Naive thymus-derived CD4-positive, alpha-beta T cell (primary cell): ENCODE measurements around the gene POLR1C. TPM values are rescaled to one million over a fixed set of nuclear protein-coding genes. Genes with fewer than 3 reads are reported as not detected.

ENCODE experiments used
- ATAC-seq: fragments of 150-1000 bp; cut with Tn5 transposase; 2 replicates; pipeline ENCODE4 v1.10.0; 2021; ENCODE audit warnings: mild to moderate bottlenecking, moderate library complexity
- CTCF ChIA-PET: fragments of 350-600 bp; sonication (Branson Sonifier 250); formaldehyde crosslinking; loops from one replicate; lab custom pipeline; 2021; ENCODE audit warnings: antibody characterized with exemption; lab: Charles Lee
- POLR2A ChIA-PET: fragments of 350-600 bp; sonication (Branson Sonifier 250); formaldehyde crosslinking; loops from one replicate; lab custom pipeline; 2021; ENCODE audit warnings: antibody characterized with exemption, inconsistent platforms; lab: Charles Lee
- DNase-seq, 9 donors: peaks; one replicate each; pipeline versions ENCODE4 v3.0.0 to v3.0.0-alpha.2; 2020 to 2022; ENCODE audit warnings: mixed read lengths in 1 of 9
- H3K27ac ChIP-seq: one replicate; pipeline ENCODE4 v1.7.0; 2013; ENCODE audit warnings: mild to moderate bottlenecking, low read depth, low read length, moderate library complexity
- H3K27me3 ChIP-seq, 2 donors: one replicate each; pipeline ENCODE4 v1.7.0; 2013; ENCODE audit warnings: low read length in 2 of 2, mild to moderate bottlenecking in 2 of 2, moderate library complexity in 2 of 2; ENCODE audit not compliant: control insufficient read depth in 2 of 2, insufficient read depth in 2 of 2
- H3K36me3 ChIP-seq, 3 experiments: 1 replicate in 2 of 3; 2 replicates in 1 of 3; pipeline ENCODE4 v1.7.0; 2013; ENCODE audit warnings: low read length in 3 of 3, mild to moderate bottlenecking in 3 of 3, moderate library complexity in 1 of 3; ENCODE audit not compliant: insufficient read depth in 3 of 3, control insufficient read depth in 2 of 3
- H3K4me1 ChIP-seq, 2 donors: one replicate each; pipeline ENCODE4 v1.7.0; 2013; ENCODE audit warnings: low read length in 2 of 2, mild to moderate bottlenecking in 2 of 2, moderate library complexity in 1 of 2; ENCODE audit not compliant: control insufficient read depth in 2 of 2, insufficient read depth in 2 of 2
- H3K4me3 ChIP-seq: 2 replicates; pipeline ENCODE4 v1.7.0; 2013; ENCODE audit warnings: mild to moderate bottlenecking, low read length
- H3K9me3 ChIP-seq, 3 experiments: 1 replicate in 2 of 3; 2 replicates in 1 of 3; pipeline ENCODE4 v1.7.0; 2013; ENCODE audit warnings: low read length in 3 of 3; ENCODE audit not compliant: control insufficient read depth in 2 of 3
- H3K27ac Mint-ChIP-seq, 9 donors: one replicate each; pipeline ENCODE4 v1.8.0; 2020 to 2022; ENCODE audit warnings: mixed read lengths in 9 of 9, mild to moderate bottlenecking in 8 of 9, moderate library complexity in 5 of 9, inconsistent platforms in 2 of 9
- H3K27me3 Mint-ChIP-seq, 5 donors: one replicate each; pipeline ENCODE4 v1.8.0; 2021 to 2022; ENCODE audit warnings: mixed read lengths in 5 of 5, mild to moderate bottlenecking in 1 of 5
- H3K36me3 Mint-ChIP-seq, 5 donors: one replicate each; pipeline ENCODE4 v1.8.0; 2020 to 2022; ENCODE audit warnings: mixed read lengths in 5 of 5, mild to moderate bottlenecking in 3 of 5, inconsistent platforms in 1 of 5
- H3K4me1 Mint-ChIP-seq, 7 donors: one replicate each; pipeline ENCODE4 v1.8.0; 2020 to 2022; ENCODE audit warnings: mixed read lengths in 7 of 7, mild to moderate bottlenecking in 3 of 7, inconsistent platforms in 1 of 7
- H3K4me3 Mint-ChIP-seq, 10 donors: one replicate each; pipeline ENCODE4 v1.8.0; 2020 to 2022; ENCODE audit warnings: mild to moderate bottlenecking in 10 of 10, mixed read lengths in 10 of 10, moderate library complexity in 6 of 10, inconsistent platforms in 2 of 10
- H3K9me3 Mint-ChIP-seq, 11 donors: one replicate each; pipeline ENCODE4 v1.8.0; 2020 to 2022; ENCODE audit warnings: mixed read lengths in 11 of 11, mild to moderate bottlenecking in 4 of 11, inconsistent platforms in 1 of 11, moderate library complexity in 1 of 11
- intact Hi-C, 2 donors: fragments of 100-400 bp; cut with micrococcal nuclease; formaldehyde crosslinking; loops; one replicate each; pipeline ENCODE4 v1.15.1; 2023
- polyA plus RNA-seq, 2 donors: library from polyadenylated mRNA; unstranded; fragments of 300-500 nt; fragmentation: Illumina TruSeq; gene quantifications; one replicate each; pipeline ENCODE4 v1.2.3, GENCODE V29; 2021
- total RNA-seq, 6 experiments: library from RNA in 5 of 6; stranded (reverse) in 5 of 6; gene quantifications; 1 replicate in 5 of 6; 2 replicates in 1 of 6; pipeline ENCODE4 v1.2.3 and lab custom pipeline; 2021 to 2026

The POLR1C gene
- total and polyA plus RNA-seq, 7 experiments from 2014 or later, result 13.1 to 61.1 (median 39.4) TPM

DNA sequence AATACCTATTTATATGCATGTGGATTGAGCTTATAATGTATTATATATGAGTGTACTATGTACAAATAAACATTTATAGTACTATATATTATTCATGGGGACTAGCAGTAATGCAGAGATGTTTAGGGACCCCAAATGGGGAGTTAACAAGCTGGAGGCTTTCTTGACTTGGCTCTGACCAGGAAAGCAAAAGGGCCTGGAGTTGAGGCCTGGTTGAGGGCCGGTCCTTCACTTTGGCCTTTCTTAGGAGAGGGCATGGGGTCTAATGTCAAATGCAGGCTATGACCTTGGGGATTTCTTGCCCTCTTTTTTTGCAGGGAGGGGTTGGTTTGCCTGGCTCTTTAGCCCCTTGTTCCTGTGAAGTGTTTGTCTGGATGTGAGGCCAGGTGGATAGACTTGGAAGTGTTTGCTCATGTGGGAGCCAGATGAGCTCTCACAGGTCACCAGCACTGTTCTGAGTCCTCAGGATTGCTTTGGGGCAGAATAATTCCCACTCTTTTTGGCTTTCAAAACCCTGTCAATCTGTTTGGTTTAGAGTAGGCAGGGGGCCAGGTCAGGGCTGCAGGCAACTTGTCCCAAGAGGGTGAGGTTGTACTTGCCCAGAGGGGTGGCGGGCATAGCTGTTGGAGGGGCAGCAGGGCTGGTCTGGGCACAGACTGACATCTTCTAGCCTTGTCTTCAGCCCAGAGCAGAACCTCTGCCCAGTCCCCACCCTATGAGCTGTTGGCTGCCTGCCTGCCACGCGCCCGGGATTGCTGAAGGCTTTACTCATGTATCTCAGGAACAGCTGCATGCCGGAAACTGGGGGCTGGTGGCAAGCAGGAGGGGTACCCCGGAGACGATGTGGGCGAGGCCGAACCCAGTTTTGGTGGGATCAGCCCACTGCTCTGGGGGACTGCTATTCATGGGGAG lies 24.9 kb upstream of the POLR1C start:
- DNase-seq, result no peak
- H3K36me3 ChIP-seq, result peaks cover 0 to 16% (median 0%) of the 10 kb centered on the region in 3 experiments
- CTCF ChIA-PET, result interaction anchor here (0.6 kb wide), 1 partner anchor 1020 kb away, joined by 3 read pairs; no protein-coding TSS in a partner anchor

GRCh38 chr6:43492673-43493072 lies 24.2 kb upstream of the POLR1C start:
- DNase-seq, result no peak
- no peak overlapping the region for H3K27ac ChIP-seq
- Mint-ChIP-seq H3K4me3 (no peak overlapping the region), H3K9me3 (no peaks in the 10 kb centered on the region), H3K36me3 (peaks cover 0 to 8% (median 0%) of the 10 kb centered on the region in 5 donors), H3K4me1 (peaks cover 15 to 47% (median 35%) of the 10 kb centered on the region in 7 donors), H3K27me3 (no peaks in the 10 kb centered on the region), H3K27ac (peak overlapping the region in 4 of 9 donors; percentile 11 to 89 (median 44))
- POLR2A ChIA-PET, result interaction anchor here (0.6 kb wide), 1 partner anchor 198 kb away, joined by 4 read pairs; no protein-coding TSS in a partner anchor
- peaks cover 0 to 23% (median 0%) of the 10 kb centered on the region in 3 experiments for H3K36me3 ChIP-seq
- CTCF ChIA-PET, result interaction anchor here (0.6 to 0.8 kb wide), 3 partner anchors 14 to 233 kb away, joined by 3 read pairs; no protein-coding TSS in a partner anchor
- H3K4me3 ChIP-seq, result no peak overlapping the region
- intact Hi-C loops, result no loop called here
- H3K4me1 ChIP-seq, result peaks cover 12 to 15% of the 10 kb centered on the region in 2 donors
- ATAC-seq, result no peak
- no peaks in the 10 kb centered on the region for H3K27me3 ChIP-seq
- H3K9me3 ChIP-seq, result no peaks in the 10 kb centered on the region

More for the DNA sequence above, 24.9 kb upstream of the POLR1C start:
- H3K4me3 Mint-ChIP-seq, result no peak overlapping the region
- peaks cover 0 to 8% (median 0%) of the 10 kb centered on the region in 5 donors for H3K36me3 Mint-ChIP-seq
- POLR2A ChIA-PET, result interaction anchor here (0.6 kb wide), 1 partner anchor 198 kb away, joined by 4 read pairs; no protein-coding TSS in a partner anchor
- peaks cover 18 to 47% (median 35%) of the 10 kb centered on the region in 7 donors for H3K4me1 Mint-ChIP-seq
- peaks cover 12 to 15% of the 10 kb centered on the region in 2 donors for H3K4me1 ChIP-seq
- no peak overlapping the region for H3K4me3 ChIP-seq
- no peaks in the 10 kb centered on the region for H3K27me3 ChIP-seq
- no peak for ATAC-seq
- H3K9me3 ChIP-seq, result no peaks in the 10 kb centered on the region
- intact Hi-C loops, result no loop called here
- no peak overlapping the region for H3K27ac ChIP-seq
- no peaks in the 10 kb centered on the region for H3K9me3 Mint-ChIP-seq
- H3K27ac Mint-ChIP-seq, result peak overlapping the region in 2 of 9 donors; percentile 11 to 50
- no peaks in the 10 kb centered on the region for H3K27me3 Mint-ChIP-seq

GRCh38 chr6:43493230-43493629 lies 23.7 kb upstream of the POLR1C start:
- peaks cover 12 to 15% of the 10 kb centered on the region in 2 donors for H3K4me1 ChIP-seq
- DNase-seq, result no peak
- ChIA-PET POLR2A (interaction anchor here (1.5 kb wide), 1 partner anchor 18 kb away, joined by 3 read pairs; no protein-coding TSS in a partner anchor), CTCF (interaction anchor here (0.6 to 1.7 kb wide), 4 partner anchors 13 to 233 kb away, joined by 3 read pairs; no protein-coding TSS in a partner anchor)
- H3K4me3 ChIP-seq, result no peak overlapping the region
- H3K27me3 Mint-ChIP-seq, result no peaks in the 10 kb centered on the region
- H3K4me1 Mint-ChIP-seq, result peaks cover 15 to 46% (median 35%) of the 10 kb centered on the region in 7 donors
- peak overlapping the region in 1 of 10 donors; percentile 15 for H3K4me3 Mint-ChIP-seq
- no peak overlapping the region for H3K27ac ChIP-seq
- no peaks in the 10 kb centered on the region for H3K27me3 ChIP-seq
- H3K27ac Mint-ChIP-seq, result peak overlapping the region in 4 of 9 donors; percentile 39 to 89 (median 48)
- H3K36me3 ChIP-seq, result peaks cover 0 to 28% (median 0%) of the 10 kb centered on the region in 3 experiments
- H3K36me3 Mint-ChIP-seq, result peaks cover 0 to 8% (median 0%) of the 10 kb centered on the region in 5 donors
- ATAC-seq, result no peak
- intact Hi-C loops, result no loop called here
- H3K9me3 Mint-ChIP-seq, result no peaks in the 10 kb centered on the region
- H3K9me3 ChIP-seq, result no peaks in the 10 kb centered on the region

DNA sequence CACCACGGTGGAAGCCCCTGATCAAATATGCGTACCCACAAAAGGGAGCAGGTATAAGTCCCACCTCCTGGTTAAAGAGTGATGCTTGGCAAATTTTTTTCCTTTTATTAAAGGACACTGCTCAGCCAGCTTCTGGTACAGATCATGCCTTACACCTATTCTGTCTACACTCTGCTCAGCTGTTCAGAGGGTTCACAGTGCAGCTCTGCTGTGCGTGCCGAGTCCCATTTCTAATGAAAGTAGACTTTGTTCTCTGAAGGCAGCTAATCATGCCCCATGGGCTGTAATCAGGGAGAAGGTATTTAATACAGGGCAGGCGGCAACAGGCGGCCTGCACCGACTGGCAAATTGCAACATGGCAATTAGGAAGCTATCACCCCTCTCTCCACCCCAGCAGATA lies 23.1 kb upstream of the POLR1C start:
- ATAC-seq, result no peak
- Mint-ChIP-seq H3K36me3 (peaks cover 0 to 9% (median 0%) of the 10 kb centered on the region in 5 donors), H3K27me3 (no peaks in the 10 kb centered on the region), H3K4me3 (peak overlapping the region in 5 of 10 donors; percentile 17 to 47 (median 22)), H3K9me3 (no peaks in the 10 kb centered on the region), H3K27ac (peak overlapping the region in 7 of 9 donors; percentile 21 to 89 (median 45)), H3K4me1 (peaks cover 15 to 46% (median 35%) of the 10 kb centered on the region in 7 donors)
- intact Hi-C loops, result no loop called here
- Histone ChIP-seq H3K27me3 (no peaks in the 10 kb centered on the region), H3K27ac (peak overlapping the region; percentile 3), H3K4me1 (peaks cover 12 to 15% of the 10 kb centered on the region in 2 donors), H3K9me3 (no peaks in the 10 kb centered on the region), H3K36me3 (peaks cover 0 to 34% (median 0%) of the 10 kb centered on the region in 3 experiments), H3K4me3 (no peak overlapping the region)
- CTCF ChIA-PET, result interaction anchor here (1.2 to 1.7 kb wide), 2 partner anchors 14 to 29 kb away, joined by 3 to 4 read pairs; no protein-coding TSS in a partner anchor
- POLR2A ChIA-PET, result interaction anchor here (0.8 to 1.5 kb wide), 2 partner anchors 17 to 66 kb away, joined by 3 read pairs; partner anchors contain the start of gene ABCC10
- DNase-seq, result no peak

- DNase-seq, result no peak
- Histone ChIP-seq H3K36me3 (peaks cover 0 to 39% (median 4%) of the 10 kb centered on the region in 3 experiments), H3K27ac (peak overlapping the region; percentile 3), H3K9me3 (no peaks in the 10 kb centered on the region), H3K27me3 (no peaks in the 10 kb centered on the region), H3K4me1 (peaks cover 12 to 15% of the 10 kb centered on the region in 2 donors), H3K4me3 (no peak overlapping the region)
- Mint-ChIP-seq H3K27ac (peak overlapping the region in 6 of 9 donors; percentile 39 to 89 (median 58)), H3K36me3 (peaks cover 0 to 9% (median 0%) of the 10 kb centered on the region in 5 donors), H3K9me3 (no peaks in the 10 kb centered on the region), H3K27me3 (no peaks in the 10 kb centered on the region), H3K4me3 (peak overlapping the region in 5 of 10 donors; percentile 17 to 47 (median 22)), H3K4me1 (peaks cover 15 to 44% (median 31%) of the 10 kb centered on the region in 7 donors)
- ChIA-PET POLR2A (interaction anchor here (0.6 to 1.6 kb wide), 5 partner anchors 17 to 159 kb away, joined by 3 to 8 read pairs (median 3); partner anchors contain the start of genes ABCC10 and DLK2), CTCF (interaction anchor here (1.2 to 1.7 kb wide), 4 partner anchors 13 to 232 kb away, joined by 3 to 8 read pairs (median 4); no protein-coding TSS in a partner anchor)
- intact Hi-C loops, result no loop called here
- no peak for ATAC-seq
Measured at GRCh38 chr6:43494321-43494720, 22.6 kb upstream of the POLR1C start.

GRCh38 chr6:43494766-43495165 lies 22.1 kb upstream of the POLR1C start:
- Histone ChIP-seq H3K36me3 (peaks cover 0 to 44% (median 9%) of the 10 kb centered on the region in 3 experiments), H3K4me3 (no peak overlapping the region), H3K9me3 (no peaks in the 10 kb centered on the region), H3K27me3 (no peaks in the 10 kb centered on the region), H3K27ac (peak overlapping the region; percentile 37), H3K4me1 (peaks cover 12 to 15% of the 10 kb centered on the region in 2 donors)
- ATAC-seq (no peak), DNase-seq (no peak)
- Mint-ChIP-seq H3K9me3 (no peaks in the 10 kb centered on the region), H3K27me3 (no peaks in the 10 kb centered on the region), H3K27ac (peak overlapping the region in 7 of 9 donors; percentile 71 to 88 (median 80)), H3K4me3 (peak overlapping the region in 3 of 10 donors; percentile 53 to 63 (median 55)), H3K4me1 (peaks cover 15 to 44% (median 31%) of the 10 kb centered on the region in 7 donors), H3K36me3 (peaks cover 0 to 13% (median 0%) of the 10 kb centered on the region in 5 donors)
- POLR2A ChIA-PET, result interaction anchor here (0.6 to 1.6 kb wide), 7 partner anchors 13 to 749 kb away, joined by 3 to 8 read pairs (median 3); partner anchors contain the start of genes ABCC10, DLK2 and TBCC
- intact Hi-C loops, result loop anchor here in 1 of 2 donors (1.0 kb wide), 2 partner anchors 40 to 108 kb away; no protein-coding TSS in a partner anchor
- CTCF ChIA-PET, result interaction anchor here (0.8 to 1.7 kb wide), 6 partner anchors 8 to 232 kb away, joined by 3 to 8 read pairs (median 3); no protein-coding TSS in a partner anchor
